ENCODE results near the gene FSTL5. TPM values are rescaled to one million over a fixed set of nuclear protein-coding genes. Genes with fewer than 3 reads are reported as not detected.

The FSTL5 gene
- total and polyA plus RNA-seq, 2 of the 8 experiments (the other 6 are each of a cell fraction or from before 2014, with no cell fraction given): 0.09 to 0.32 TPM

DNA sequence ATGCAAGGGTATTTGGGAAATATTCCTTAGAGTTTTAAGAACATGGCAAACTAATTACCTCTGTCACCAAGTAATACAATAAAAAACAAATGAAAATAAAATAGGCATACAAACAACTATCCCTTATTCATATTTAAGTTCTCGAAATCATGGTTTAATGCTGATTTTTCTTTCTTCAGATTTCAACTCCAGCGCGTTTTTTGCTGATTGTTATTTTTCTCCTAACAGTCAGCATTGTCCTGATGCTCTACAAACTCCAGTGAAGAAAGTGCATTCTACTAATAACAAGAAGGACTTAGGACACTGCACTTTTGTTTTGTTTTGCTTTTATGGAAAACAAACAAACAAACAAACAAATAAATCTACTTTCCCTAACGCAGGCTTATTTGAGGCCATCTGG lies 282.4 kb downstream of the FSTL5 start:
- no peak overlapping the region for H3K4me2 ChIP-seq (ENCODE audit: insufficient read depth in 1 of 2, low read depth in 2 of 2, low read length in 2 of 2)
- no peak overlapping the region for H2AFZ ChIP-seq (ENCODE audit: low read length)
- no peaks in the 10 kb centered on the region for H3K79me2 ChIP-seq (ENCODE audit: control insufficient read depth in 1 of 2, insufficient read depth in 2 of 2, low read length in 2 of 2)
- H3K9me3 ChIP-seq (ENCODE audit: insufficient read depth in 2 of 2, low read depth in 1 of 2, low read length in 1 of 2): no peaks in the 10 kb centered on the region
- H3K18ac ChIP-seq (ENCODE audit: extremely low read depth, low read length): no peak overlapping the region
- no peaks in the 10 kb centered on the region for H3K36me3 ChIP-seq (ENCODE audit: control insufficient read depth in 2 of 4, insufficient read depth in 4 of 4, low read length in 3 of 4)
- no peak overlapping the region for H3K14ac ChIP-seq (ENCODE audit: insufficient read length)
- no peak overlapping the region for H4K91ac ChIP-seq (replicated peaks; ENCODE audit: insufficient read length, low read length)
- WGBS, 2 experiments (ENCODE audit: extremely low coverage in 1 of 2, insufficient coverage in 1 of 2, insufficient read length in 1 of 2, insufficient replicate concordance in 2 of 2, low coverage in 1 of 2, low lambda C conversion rate in 2 of 2, missing lambda C conversion rate in 1 of 2): 95% methylated on average over 4 of the region's 4 CpGs; no CpG with 5 or more reads in 1 of the 2 experiments
- no peaks in the 10 kb centered on the region for H3K27me3 ChIP-seq (replicated peaks in 1 of 4; ENCODE audit: control insufficient read depth in 3 of 4, extremely low read depth in 1 of 4, insufficient read depth in 3 of 4, low read length in 3 of 4)
- H3K4ac ChIP-seq (replicated peaks; ENCODE audit: insufficient read length, low read depth, low read length): no peak overlapping the region
- H3K4me3 ChIP-seq (ENCODE audit: extremely low read depth in 1 of 4, insufficient read depth in 2 of 4, low read depth in 3 of 4, low read length in 4 of 4): no peak overlapping the region
- FAIRE-seq (no peak), DNase-seq (ENCODE audit: low read depth in 1 of 2, low spot score in 2 of 2) (no peak)
- ChIA-PET POLR2A (ENCODE audit: partially characterized antibody) (no interaction called here), CTCF (ENCODE audit: partially characterized antibody) (no interaction called here)
- no peak overlapping the region for H3K9ac ChIP-seq (replicated peaks in 1 of 4; ENCODE audit: extremely low read depth in 1 of 4, low read depth in 3 of 4, low read length in 3 of 4)
- H2AK5ac ChIP-seq (ENCODE audit: low read depth, low read length): no peak overlapping the region
- H4K20me1 ChIP-seq (replicated peaks in 1 of 2; ENCODE audit: control insufficient read depth in 1 of 2, insufficient read depth in 2 of 2, low read length in 2 of 2): no peaks in the 10 kb centered on the region
- no peak overlapping the region for H4K5ac ChIP-seq (ENCODE audit: insufficient read length, low read depth, low read length)
- no peak overlapping the region for H3K56ac ChIP-seq (replicated peaks; ENCODE audit: insufficient read length, low read depth, low read length)
- no peaks in the 10 kb centered on the region for H3K79me1 ChIP-seq (ENCODE audit: low read depth, low read length)
- no peaks in the 10 kb centered on the region for H3K4me1 ChIP-seq (replicated peaks in 1 of 4; ENCODE audit: control insufficient read depth in 3 of 4, insufficient read depth in 4 of 4, low read length in 3 of 4)
- H2BK120ac ChIP-seq (replicated peaks; ENCODE audit: low read depth, low read length): no peak overlapping the region
- no peak overlapping the region for H2BK20ac ChIP-seq (ENCODE audit: low read length)
- no peak overlapping the region for H4K8ac ChIP-seq (ENCODE audit: extremely low read depth, insufficient read depth, low read length)
- H3K23me2 ChIP-seq (ENCODE audit: low read depth, low read length): no peaks in the 10 kb centered on the region
- H3K23ac ChIP-seq (ENCODE audit: insufficient read length): no peak overlapping the region
- H3K27ac ChIP-seq (ENCODE audit: low read depth, low read length): no peak overlapping the region
- H2BK12ac ChIP-seq (ENCODE audit: low read depth, low read length): no peak overlapping the region
- no peak overlapping the region for H2BK5ac ChIP-seq (ENCODE audit: low read depth, low read length)
- no peak overlapping the region for H2BK15ac ChIP-seq (ENCODE audit: low read length)
- TF ChIP-seq CTCF (IDR thresholded peaks at IDR 0.05; ENCODE audit: control extremely low read depth in 1 of 3, insufficient read depth in 1 of 3, low read depth in 1 of 3, low read length in 3 of 3) (no peak), NANOG (IDR thresholded peaks at IDR 0.05; ENCODE audit: insufficient read depth, low read depth, low read length, poor library complexity, severe bottlenecking) (no peak), JUND (IDR thresholded peaks at IDR 0.05; ENCODE audit: low read length) (no peak), KDM5A (IDR thresholded peaks at IDR 0.05; ENCODE audit: low read length) (no peak), TEAD4 (IDR thresholded peaks at IDR 0.05; ENCODE audit: low read depth, low read length) (no peak), PHF8 (conservative IDR thresholded peaks at IDR 0.05; ENCODE audit: low read depth, low read length) (no peak), HDAC2 (IDR thresholded peaks at IDR 0.05; ENCODE audit: borderline replicate concordance in 1 of 2, low read depth in 2 of 2, low read length in 2 of 2) (no peak), RBBP5 (IDR thresholded peaks at IDR 0.05; ENCODE audit: borderline replicate concordance, low read depth, low read length) (no peak), SP1 (IDR thresholded peaks at IDR 0.05; ENCODE audit: low read depth, low read length) (no peak)
- TF ChIP-seq, protein P1, sequence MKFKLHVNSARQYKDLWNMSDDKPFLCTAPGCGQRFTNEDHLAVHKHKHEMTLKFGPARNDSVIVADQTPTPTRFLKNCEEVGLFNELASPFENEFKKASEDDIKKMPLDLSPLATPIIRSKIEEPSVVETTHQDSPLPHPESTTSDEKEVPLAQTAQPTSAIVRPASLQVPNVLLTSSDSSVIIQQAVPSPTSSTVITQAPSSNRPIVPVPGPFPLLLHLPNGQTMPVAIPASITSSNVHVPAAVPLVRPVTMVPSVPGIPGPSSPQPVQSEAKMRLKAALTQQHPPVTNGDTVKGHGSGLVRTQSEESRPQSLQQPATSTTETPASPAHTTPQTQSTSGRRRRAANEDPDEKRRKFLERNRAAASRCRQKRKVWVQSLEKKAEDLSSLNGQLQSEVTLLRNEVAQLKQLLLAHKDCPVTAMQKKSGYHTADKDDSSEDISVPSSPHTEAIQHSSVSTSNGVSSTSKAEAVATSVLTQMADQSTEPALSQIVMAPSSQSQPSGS (IDR thresholded peaks at IDR 0.05; ENCODE audit: low read length): no peak

All from H1 (cell line).